HCT116 (cell line): ENCODE measurements around the gene C1orf21. TPM values are rescaled to one million over a fixed set of nuclear protein-coding genes. Genes with fewer than 3 reads are reported as not detected.

Experiments
- ATAC-seq: fragments of 200-7000 bp; cut with Tn5 transposase; 2 replicates; pipeline ENCODE4 v1.9.1; 2020; ENCODE audit warnings: mild to moderate bottlenecking, moderate library complexity
- BruUV-seq: library from RNA; stranded (reverse); fragments of 400-500 nt; replicated peaks from 2 replicates; lab custom pipeline; 2021; lab: Mats Ljungman, UMichigan
- CTCF ChIA-PET: fragments of 300-600 bp; sonication (Branson Sonifier 250); formaldehyde crosslinking; loops from one replicate; lab custom pipeline; 2021; ENCODE audit warnings: antibody characterized with exemption; lab: Charles Lee
- POLR2A ChIA-PET: fragments of 300-600, 350-600 bp; sonication (Branson Sonifier 250); formaldehyde crosslinking; loops from one replicate; lab custom pipeline; 2021; ENCODE audit warnings: antibody characterized with exemption; lab: Charles Lee
- RAD21 ChIA-PET, 2 experiments: fragments of 300-600 bp; sonication (Branson Sonifier 250); formaldehyde crosslinking; loops; one replicate each; lab custom pipeline; 2023; ENCODE audit warnings: low total read pairs in 2 of 2; ENCODE audit not compliant: uncharacterized antibody in 2 of 2, unreplicated experiment in 2 of 2, low non-redundant PET in 1 of 2; lab: Charles Lee
- DNase-seq: peaks from one replicate; pipeline ENCODE4 v3.0.0-alpha.2; 2010; ENCODE audit warnings: low read depth, low spot score
- H2AFZ ChIP-seq: fragments of 200-600 bp; shearing (Covaris generic), sonication (generic); 2 replicates; pipeline ENCODE4 v1.6.1; 2017; ENCODE audit warnings: low read depth, mixed run types, mixed read lengths, antibody characterized with exemption, low read length; ENCODE audit not compliant: poor library complexity, severe bottlenecking
- H3K27ac ChIP-seq: 2 replicates; pipeline ENCODE4 v1.5.1; 2012; ENCODE audit warnings: low read depth, low read length
- H3K27me3 ChIP-seq: fragments of 200-600 bp; sonication (generic); 2 replicates; pipeline ENCODE4 v1.6.1; 2016; ENCODE audit warnings: mixed run types, low read length, mixed read lengths; ENCODE audit not compliant: insufficient read depth
- H3K36me3 ChIP-seq, 2 experiments: fragments of 200-500 bp in 1 of 2; fragments of 200-600 bp in 1 of 2; sonication (Bioruptor generic) in 1 of 2; sonication (generic) in 1 of 2; 2 replicates each; pipeline versions ENCODE4 v1.5.1 to v1.6.1; 2014 to 2016; ENCODE audit warnings: low read length in 2 of 2, inconsistent platforms in 1 of 2, mixed read lengths in 1 of 2, mixed run types in 1 of 2; ENCODE audit not compliant: insufficient read depth in 2 of 2, control insufficient read depth in 1 of 2
- H3K4me1 ChIP-seq, 2 experiments: fragments of 200-600 bp in 1 of 2; sonication (generic) in 1 of 2; 2 replicates each; pipeline versions ENCODE4 v1.5.1 to v1.6.1; 2012 to 2017; ENCODE audit warnings: low read length in 2 of 2, inconsistent platforms in 1 of 2, mild to moderate bottlenecking in 1 of 2, mixed read lengths in 1 of 2, mixed run types in 1 of 2, moderate library complexity in 1 of 2; ENCODE audit not compliant: insufficient read depth in 2 of 2, control insufficient read depth in 1 of 2
- H3K4me2 ChIP-seq: fragments of 200-600 bp; sonication (generic); 2 replicates; pipeline ENCODE4 v1.6.1; 2017; ENCODE audit warnings: mixed run types, low read length, mixed read lengths
- H3K4me3 ChIP-seq, 2 experiments: fragments of 200-600 bp in 1 of 2; sonication (generic) in 1 of 2; replicated peaks in 1 of 2; 2 replicates each; pipeline ENCODE4 v1.5.1; 2011 to 2016; ENCODE audit warnings: low read length in 2 of 2, control low read depth in 1 of 2, low read depth in 1 of 2, mild to moderate bottlenecking in 1 of 2, mixed read lengths in 1 of 2, mixed run types in 1 of 2
- H3K79me2 ChIP-seq: fragments of 200-600 bp; sonication (generic); 2 replicates; pipeline ENCODE4 v1.6.1; 2017; ENCODE audit warnings: mild to moderate bottlenecking, mixed run types, low read length, moderate library complexity, mixed read lengths; ENCODE audit not compliant: insufficient read depth
- H3K9ac ChIP-seq: fragments of 200-600 bp; sonication (generic); 2 replicates; pipeline ENCODE4 v1.6.1; 2016; ENCODE audit warnings: low read length, mixed read lengths
- H3K9me2 ChIP-seq: fragments of 200-600 bp; sonication (generic), shearing (Covaris generic); 2 replicates; pipeline ENCODE4 v1.6.1; 2017; ENCODE audit warnings: mixed run types, mild to moderate bottlenecking, moderate library complexity; ENCODE audit not compliant: insufficient read depth
- H3K9me3 ChIP-seq, 2 experiments: fragments of 200-500 bp in 1 of 2; fragments of 200-600 bp in 1 of 2; sonication (Bioruptor generic) in 1 of 2; sonication (generic) in 1 of 2; 2 replicates each; pipeline ENCODE4 v1.6.1; 2014 to 2017; ENCODE audit warnings: low read length in 2 of 2, mixed read lengths in 2 of 2, inconsistent platforms in 1 of 2, low read depth in 1 of 2, mild to moderate bottlenecking in 1 of 2, mixed run types in 1 of 2, moderate library complexity in 1 of 2; ENCODE audit not compliant: control insufficient read depth in 1 of 2, insufficient read depth in 1 of 2
- H4K20me1 ChIP-seq: fragments of 200-600 bp; sonication (generic), shearing (Covaris generic); 2 replicates; pipeline ENCODE4 v1.6.1; 2017; ENCODE audit warnings: mixed run types, mild to moderate bottlenecking, moderate library complexity; ENCODE audit not compliant: insufficient read depth
- CBX3 ChIP-seq: IDR thresholded peaks from 2 replicates; pipeline ENCODE4 v1.6.1; 2012; ENCODE audit warnings: low read depth
- CEBPB ChIP-seq: IDR thresholded peaks from 2 replicates; pipeline ENCODE4 v1.6.1; 2012; ENCODE audit warnings: low read depth
- EGR1 ChIP-seq: IDR thresholded peaks from 2 replicates; pipeline ENCODE4 v1.6.1; 2012; ENCODE audit warnings: low read depth
- ELF1 ChIP-seq: IDR thresholded peaks from 2 replicates; pipeline ENCODE4 v1.6.1; 2012; ENCODE audit warnings: low read depth, borderline replicate concordance
- EZH2phosphoT487 ChIP-seq: fragments of 200-600 bp; IDR thresholded peaks from 2 replicates; pipeline ENCODE4 v1.6.1; 2018; ENCODE audit warnings: antibody characterized with exemption, borderline replicate concordance
- FOSL1 ChIP-seq: IDR thresholded peaks from 2 replicates; pipeline ENCODE4 v1.6.1; 2012; ENCODE audit warnings: low read depth
- JUND ChIP-seq: IDR thresholded peaks from 2 replicates; pipeline ENCODE4 v1.6.1; 2012
- POLR2A ChIP-seq: IDR thresholded peaks from 2 replicates; pipeline ENCODE4 v1.7.0; 2011; ENCODE audit warnings: borderline replicate concordance; ENCODE audit not compliant: insufficient read depth, insufficient read length; ENCODE audit errors: extremely low read depth
- SIN3A ChIP-seq: IDR thresholded peaks from 2 replicates; pipeline ENCODE4 v1.6.1; 2012; ENCODE audit warnings: low read depth
- YY1 ChIP-seq: IDR thresholded peaks from 2 replicates; pipeline ENCODE4 v1.6.1; 2011; ENCODE audit warnings: low read length, low read depth, moderate library complexity, mild to moderate bottlenecking; ENCODE audit not compliant: insufficient replicate concordance; ENCODE audit errors: extremely low read depth
- intact Hi-C: fragments of 100-400 bp; cut with micrococcal nuclease; formaldehyde crosslinking; loops from 2 replicates; pipeline ENCODE4 v1.10.0; 2022
- total RNA-seq: library from RNA; stranded (reverse); gene quantifications from one replicate; pipeline ENCODE4 v1.2.1, GENCODE V29; 2021; ENCODE audit not compliant: unreplicated experiment
- TF ChIP-seq, protein P1 (sequence below): IDR thresholded peaks from 2 replicates; pipeline ENCODE4 v1.6.1; 2011; ENCODE audit warnings: mild to moderate bottlenecking, low read length, moderate library complexity; ENCODE audit not compliant: insufficient replicate concordance; ENCODE audit errors: extremely low read depth

The C1orf21 gene
- total RNA-seq, 1 experiment from 2014 or later, result 8.9 TPM

DNA sequence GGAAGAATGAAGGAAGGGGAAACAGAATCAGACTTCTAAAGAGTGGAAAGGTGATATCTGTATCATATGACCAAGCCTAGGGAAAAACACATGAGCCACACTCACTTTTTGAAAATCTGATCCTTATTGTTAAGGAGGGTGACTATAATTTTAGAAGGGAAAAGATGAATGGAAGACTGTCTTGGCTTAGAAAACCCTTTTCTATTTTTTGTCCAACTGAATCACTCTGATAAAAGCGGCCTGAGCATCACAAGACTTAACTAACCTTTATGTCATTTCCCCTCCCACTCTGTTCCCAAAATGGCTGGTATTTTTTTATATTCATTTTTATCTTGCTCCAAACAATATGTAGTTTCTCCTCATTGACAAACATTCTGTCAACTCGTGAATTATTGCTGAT, 169.8 kb downstream of the C1orf21 start:
- ATAC-seq, result no peak
- POLR2A ChIA-PET, result no interaction called here
- intact Hi-C loops, result no loop called here
- no peaks in the 10 kb centered on the region for H4K20me1 ChIP-seq
- CTCF ChIA-PET, result no interaction called here
- no peak for DNase-seq
- no peaks in the 10 kb centered on the region for H3K9me2 ChIP-seq
- RAD21 ChIA-PET, result no interaction called here
- TF ChIP-seq EZH2phosphoT487 (no peak), CBX3 (no peak), CEBPB (no peak), SIN3A (no peak), ELF1 (no peak), POLR2A (no peak), YY1 (no peak), JUND (no peak), FOSL1 (no peak), EGR1 (no peak)
- TF ChIP-seq, protein P1, sequence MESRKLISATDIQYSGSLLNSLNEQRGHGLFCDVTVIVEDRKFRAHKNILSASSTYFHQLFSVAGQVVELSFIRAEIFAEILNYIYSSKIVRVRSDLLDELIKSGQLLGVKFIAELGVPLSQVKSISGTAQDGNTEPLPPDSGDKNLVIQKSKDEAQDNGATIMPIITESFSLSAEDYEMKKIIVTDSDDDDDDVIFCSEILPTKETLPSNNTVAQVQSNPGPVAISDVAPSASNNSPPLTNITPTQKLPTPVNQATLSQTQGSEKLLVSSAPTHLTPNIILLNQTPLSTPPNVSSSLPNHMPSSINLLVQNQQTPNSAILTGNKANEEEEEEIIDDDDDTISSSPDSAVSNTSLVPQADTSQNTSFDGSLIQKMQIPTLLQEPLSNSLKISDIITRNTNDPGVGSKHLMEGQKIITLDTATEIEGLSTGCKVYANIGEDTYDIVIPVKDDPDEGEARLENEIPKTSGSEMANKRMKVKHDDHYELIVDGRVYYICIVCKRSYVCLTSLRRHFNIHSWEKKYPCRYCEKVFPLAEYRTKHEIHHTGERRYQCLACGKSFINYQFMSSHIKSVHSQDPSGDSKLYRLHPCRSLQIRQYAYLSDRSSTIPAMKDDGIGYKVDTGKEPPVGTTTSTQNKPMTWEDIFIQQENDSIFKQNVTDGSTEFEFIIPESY, result no peak
- no peak overlapping the region for H2AFZ ChIP-seq
- no peak overlapping the region for H3K4me2 ChIP-seq
- H3K36me3 ChIP-seq, result no peaks in the 10 kb centered on the region
- H3K9me3 ChIP-seq, result no peaks in the 10 kb centered on the region
- H3K27ac ChIP-seq, result no peak overlapping the region
- H3K4me3 ChIP-seq, result no peak overlapping the region
- no peaks in the 10 kb centered on the region for H3K79me2 ChIP-seq
- BruUV-seq, result no TSS peak
- no peaks in the 10 kb centered on the region for H3K4me1 ChIP-seq
- H3K9ac ChIP-seq, result no peak overlapping the region
- no peaks in the 10 kb centered on the region for H3K27me3 ChIP-seq
